ENCODE data around the gene NAAA.
"Not testable (repeated sequence)": the region's sequence is repeated elsewhere in the genome, so short reads cannot be mapped to it uniquely, and the experiment has no call there.

Gene NAAA

GRCh38 chr4:75968084-75968483 is 27.3 kb upstream of the NAAA start:
- ChIA-PET CTCF (interaction anchor here (1.0 kb wide), 1 partner anchor 15 kb away, joined by 3 read pairs; no protein-coding TSS in a partner anchor), POLR2A (no interaction called here)
- no peak for DNase-seq (ENCODE audit: extremely low spot score)
- no peak for TF ChIP-seq CTCF (IDR thresholded peaks at IDR 0.05; ENCODE audit: control extremely low read depth, extremely low read depth, low read depth, missing control alignments)

GRCh38 chr4:75963558-75963957 is 22.7 kb upstream of the NAAA start:
- ChIA-PET POLR2A (no interaction called here), CTCF (no interaction called here)
- no peak for DNase-seq (ENCODE audit: extremely low spot score)
- no peak for TF ChIP-seq CTCF (IDR thresholded peaks at IDR 0.05; ENCODE audit: control extremely low read depth, extremely low read depth, low read depth, missing control alignments)

- CTCF ChIA-PET; DNase-seq (ENCODE audit: extremely low spot score); POLR2A ChIA-PET: not testable (repeated sequence)
Observed at GRCh38 chr4:75962072-75962471, 21.3 kb upstream of the NAAA start.

- POLR2A ChIA-PET; DNase-seq (ENCODE audit: extremely low spot score); CTCF ChIA-PET: not testable (repeated sequence)
Observed at GRCh38 chr4:75958546-75958945, 17.7 kb upstream of the NAAA start.

GRCh38 chr4:75954811-75955210 is 14.0 kb upstream of the NAAA start:
- CTCF ChIA-PET = interaction anchor here (1.6 kb wide), 1 partner anchor 41 kb away, joined by 5 read pairs; no protein-coding TSS in a partner anchor
- DNase-seq (ENCODE audit: extremely low spot score); POLR2A ChIA-PET: not testable (repeated sequence)

- ChIA-PET POLR2A (interaction anchor here (0.6 kb wide), 1 partner anchor 78 kb away, joined by 3 read pairs; no protein-coding TSS in a partner anchor), CTCF (interaction anchor here (0.9 to 1.6 kb wide), 6 partner anchors 13 to 58 kb away, joined by 3 to 5 read pairs (median 3); no protein-coding TSS in a partner anchor)
- no peak for TF ChIP-seq CTCF (IDR thresholded peaks at IDR 0.05; ENCODE audit: control extremely low read depth, extremely low read depth, low read depth, missing control alignments)
- DNase-seq (ENCODE audit: extremely low spot score) = no peak
Observed at GRCh38 chr4:75953509-75953908, 12.7 kb upstream of the NAAA start.

- no peak for TF ChIP-seq CTCF (IDR thresholded peaks at IDR 0.05; ENCODE audit: control extremely low read depth, extremely low read depth, low read depth, missing control alignments)
- CTCF ChIA-PET = interaction anchor here (1.9 kb wide), 1 partner anchor 10 kb away, joined by 4 read pairs; no protein-coding TSS in a partner anchor
- no peak for DNase-seq (ENCODE audit: extremely low spot score)
- POLR2A ChIA-PET = no interaction called here
Observed at GRCh38 chr4:75950213-75950815, 9.5 kb upstream of the NAAA start.

- no peak for TF ChIP-seq CTCF (IDR thresholded peaks at IDR 0.05; ENCODE audit: control extremely low read depth, extremely low read depth, low read depth, missing control alignments)
- DNase-seq (ENCODE audit: extremely low spot score) = peak; percentile 37
- ChIA-PET CTCF (interaction anchor here (0.6 to 1.9 kb wide), 2 partner anchors 9 to 33 kb away, joined by 3 to 4 read pairs; no protein-coding TSS in a partner anchor), POLR2A (no interaction called here)
Observed at GRCh38 chr4:75948822-75949444, 8.1 kb upstream of the NAAA start.
